ENCODE data around the gene IQCN. TPM values are rescaled to one million over a fixed set of nuclear protein-coding genes. Genes with fewer than 3 reads are reported as not detected.

Gene IQCN
- total RNA-seq, 1 donor from 2014 or later: 10.5 TPM

- no peak for TF ChIP-seq CTCF (IDR thresholded peaks at IDR 0.05; ENCODE audit: unreplicated experiment)
- H3K4me1 Mint-ChIP-seq (ENCODE audit: low read depth): peaks cover 14% of the 10 kb centered on the region
- DNase-seq (ENCODE audit: low spot score, unreplicated experiment): no peak
- no peaks in the 10 kb centered on the region for H3K36me3 Mint-ChIP-seq (ENCODE audit: insufficient read depth)
- H3K4me3 Mint-ChIP-seq (ENCODE audit: low read depth): peak overlapping the region; percentile 82
- H3K9me3 Mint-ChIP-seq (ENCODE audit: low read depth): no peaks in the 10 kb centered on the region
- H3K27ac Mint-ChIP-seq: peak overlapping the region; percentile 94
- H3K27me3 Mint-ChIP-seq: no peaks in the 10 kb centered on the region
Observed at GRCh38 chr19:18292462-18292809, 18.2 kb upstream of the IQCN start.

- peak overlapping the region; percentile 97 for H3K27ac Mint-ChIP-seq
- no peaks in the 10 kb centered on the region for H3K36me3 Mint-ChIP-seq (ENCODE audit: insufficient read depth)
- H3K9me3 Mint-ChIP-seq (ENCODE audit: low read depth): no peaks in the 10 kb centered on the region
- H3K4me1 Mint-ChIP-seq (ENCODE audit: low read depth): peaks cover 14% of the 10 kb centered on the region
- peak overlapping the region; percentile 82 for H3K4me3 Mint-ChIP-seq (ENCODE audit: low read depth)
- DNase-seq (ENCODE audit: low spot score, unreplicated experiment): no peak
- no peaks in the 10 kb centered on the region for H3K27me3 Mint-ChIP-seq
- TF ChIP-seq CTCF (IDR thresholded peaks at IDR 0.05; ENCODE audit: unreplicated experiment): peak; percentile 7
Observed at GRCh38 chr19:18291590-18292461, 17.6 kb upstream of the IQCN start.

GRCh38 chr19:18291019-18291524, 16.8 kb upstream of the IQCN start:
- H3K27ac Mint-ChIP-seq: peak overlapping the region; percentile 84
- no peak for TF ChIP-seq CTCF (IDR thresholded peaks at IDR 0.05; ENCODE audit: unreplicated experiment)
- peak overlapping the region; percentile 66 for H3K4me3 Mint-ChIP-seq (ENCODE audit: low read depth)
- H3K9me3 Mint-ChIP-seq (ENCODE audit: low read depth): no peaks in the 10 kb centered on the region
- no peak for DNase-seq (ENCODE audit: low spot score, unreplicated experiment)
- H3K4me1 Mint-ChIP-seq (ENCODE audit: low read depth): peaks cover 16% of the 10 kb centered on the region
- no peaks in the 10 kb centered on the region for H3K36me3 Mint-ChIP-seq (ENCODE audit: insufficient read depth)
- H3K27me3 Mint-ChIP-seq: no peaks in the 10 kb centered on the region

GRCh38 chr19:18290302-18291018, 16.2 kb upstream of the IQCN start:
- TF ChIP-seq CTCF (IDR thresholded peaks at IDR 0.05; ENCODE audit: unreplicated experiment): no peak
- Mint-ChIP-seq H3K9me3 (ENCODE audit: low read depth) (no peaks in the 10 kb centered on the region), H3K27me3 (no peaks in the 10 kb centered on the region), H3K4me1 (ENCODE audit: low read depth) (peaks cover 16% of the 10 kb centered on the region), H3K36me3 (ENCODE audit: insufficient read depth) (no peaks in the 10 kb centered on the region), H3K27ac (peak overlapping the region; percentile 84), H3K4me3 (ENCODE audit: low read depth) (peak overlapping the region; percentile 66)
- DNase-seq (ENCODE audit: low spot score, unreplicated experiment): no peak

- TF ChIP-seq CTCF (IDR thresholded peaks at IDR 0.05; ENCODE audit: unreplicated experiment): no peak
- H3K27ac Mint-ChIP-seq: peak overlapping the region; percentile 52
- DNase-seq (ENCODE audit: low spot score, unreplicated experiment): no peak
- H3K4me3 Mint-ChIP-seq (ENCODE audit: low read depth): no peak overlapping the region
- no peaks in the 10 kb centered on the region for H3K36me3 Mint-ChIP-seq (ENCODE audit: insufficient read depth)
- H3K4me1 Mint-ChIP-seq (ENCODE audit: low read depth): peaks cover 16% of the 10 kb centered on the region
- H3K9me3 Mint-ChIP-seq (ENCODE audit: low read depth): no peaks in the 10 kb centered on the region
- no peaks in the 10 kb centered on the region for H3K27me3 Mint-ChIP-seq
Observed at GRCh38 chr19:18289471-18290301, 15.4 kb upstream of the IQCN start.

Measured in progenitor cell of endocrine pancreas (in vitro differentiated cells).